T-helper 9 cell (primary cell): ENCODE results near the gene HDGFL2.

Source experiments
- DNase-seq: peaks from one replicate; pipeline ENCODE4 v3.0.0-alpha.2; 2020
- total RNA-seq, 2 donors: gene quantifications; one replicate each; lab custom pipeline; 2026; lab: John Stamatoyannopoulos, UW

HDGFL2 gene
- total RNA-seq: 26.3 to 53.4 reads per million in 2 donors

DNA sequence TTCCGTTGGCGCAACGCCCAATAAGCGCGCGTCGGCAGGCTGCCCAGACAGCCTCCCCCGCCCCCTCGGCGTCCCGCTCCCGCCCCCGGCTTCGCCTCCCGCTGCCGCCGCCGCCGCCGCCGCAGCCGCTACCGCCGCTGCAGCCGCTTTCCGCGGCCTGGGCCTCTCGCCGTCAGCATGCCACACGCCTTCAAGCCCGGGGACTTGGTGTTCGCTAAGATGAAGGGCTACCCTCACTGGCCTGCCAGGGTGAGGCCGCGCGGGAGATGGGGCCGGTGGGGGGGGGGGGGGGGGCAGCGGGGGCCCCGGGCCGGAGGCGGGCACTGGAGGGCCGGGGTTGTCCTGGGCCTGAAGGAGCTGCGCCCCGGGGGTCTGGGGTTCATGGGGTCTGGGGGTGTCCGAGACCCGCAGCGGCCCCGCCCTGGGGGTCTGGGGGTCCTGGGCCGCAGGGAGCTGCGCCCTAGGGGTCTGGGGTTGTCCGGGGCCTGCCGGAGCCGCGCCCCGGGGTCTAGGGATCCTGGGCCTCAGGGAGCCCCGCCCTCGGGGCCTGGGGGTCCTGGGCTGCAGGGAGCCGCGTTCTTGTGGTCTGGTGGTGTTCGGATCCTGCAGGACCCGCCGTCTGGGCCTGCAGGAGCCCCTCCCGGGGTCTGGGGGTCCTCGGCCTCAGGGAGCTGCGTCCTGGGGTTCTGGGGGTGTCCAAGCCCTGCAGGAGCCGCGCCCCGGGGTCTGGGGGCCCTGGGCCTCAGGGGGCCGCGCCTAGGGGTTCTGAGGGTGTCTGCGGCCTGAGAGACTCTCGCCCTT, at the start of gene HDGFL2:
Gene HDGFL2 (plus strand): TSS at position 124 of the 801 bp plus-strand sequence. CDS start 54 bp downstream, at position 178.
- no peak for DNase-seq

DNA sequence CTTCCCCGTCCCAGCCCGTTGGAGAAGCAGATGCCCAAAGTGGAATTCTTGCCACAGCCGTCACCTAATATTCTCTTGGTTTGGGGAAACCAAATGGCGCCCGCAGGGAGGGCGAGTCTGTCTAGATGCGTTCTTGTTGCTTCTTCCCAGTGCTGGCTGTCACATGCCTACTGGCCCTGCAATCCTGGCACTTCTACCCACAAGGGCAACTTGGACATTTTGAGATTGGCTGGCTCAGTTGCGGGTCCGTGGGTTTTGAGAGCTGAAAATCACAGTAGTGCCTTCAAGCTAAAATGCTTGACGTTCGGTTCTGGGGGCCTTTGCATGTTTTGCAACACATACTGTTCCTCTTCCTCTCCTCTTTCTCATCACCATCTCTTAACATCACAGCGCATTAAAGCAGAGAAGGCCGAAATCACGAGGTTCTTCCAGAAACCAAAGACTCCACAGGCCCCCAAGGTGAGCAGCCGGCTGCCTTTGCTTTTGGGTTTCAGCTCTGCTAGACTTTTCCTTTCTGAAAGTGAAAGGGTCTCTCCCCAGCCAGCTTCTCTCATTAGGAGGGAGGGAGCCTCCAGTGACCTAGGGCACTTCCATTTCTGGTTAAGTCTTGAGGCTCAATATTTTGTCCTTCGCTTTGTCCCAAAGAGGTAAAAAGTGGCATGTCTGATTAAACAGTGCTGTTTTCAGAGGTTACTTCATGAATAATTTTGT, 48.5 kb upstream of the HDGFL2 start:
- no peak for DNase-seq

DNA sequence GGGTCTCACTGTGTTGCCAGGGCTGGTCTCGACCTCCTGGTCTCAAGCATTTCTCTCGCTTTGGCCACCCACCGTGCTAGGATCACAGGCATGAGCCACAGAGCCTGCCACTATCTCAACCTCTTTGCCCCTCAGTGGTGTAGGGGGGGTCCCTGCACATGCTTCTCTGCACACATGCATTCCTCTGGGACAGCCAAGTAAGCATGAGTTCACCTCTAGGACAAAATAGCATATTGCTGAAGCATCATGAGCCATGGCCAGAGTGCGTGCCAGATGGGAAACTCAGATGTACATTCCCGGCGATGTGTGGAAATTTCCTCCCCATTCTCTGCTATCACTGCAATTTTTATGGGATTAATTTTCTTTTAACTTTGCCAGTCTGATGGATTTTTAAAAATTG, 46.6 kb upstream of the HDGFL2 start:
- no peak for DNase-seq

DNA sequence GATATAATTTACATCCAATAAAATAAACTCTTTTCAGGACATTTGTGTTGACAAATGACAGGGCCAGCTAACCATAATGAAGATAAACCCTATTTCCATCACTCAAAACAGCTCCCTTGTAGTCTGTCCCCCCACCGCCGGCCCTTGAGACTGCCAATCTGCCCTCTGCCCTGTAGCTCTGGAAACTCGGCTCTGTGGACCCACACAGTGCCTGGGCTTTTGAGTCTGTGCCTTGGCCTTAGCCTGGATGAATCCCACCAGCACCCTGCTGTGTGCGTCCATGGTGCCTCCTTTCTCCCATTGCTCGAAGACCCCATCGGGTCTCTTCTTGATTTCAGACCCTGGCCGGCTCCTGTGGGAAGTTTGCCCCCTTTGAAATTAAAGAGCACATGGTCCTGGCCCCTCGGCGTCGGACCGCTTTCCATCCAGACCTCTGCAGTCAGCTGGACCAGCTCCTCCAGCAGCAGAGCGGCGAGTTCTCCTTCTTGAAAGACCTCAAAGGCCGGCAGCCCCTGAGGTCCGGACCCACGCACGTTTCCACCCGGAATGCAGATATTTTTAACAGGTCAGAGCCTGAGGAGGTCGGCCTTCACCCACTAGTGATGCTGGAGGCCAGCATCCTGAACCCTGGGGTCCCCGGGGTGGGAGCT, 43.6 kb upstream of the HDGFL2 start:
- no peak for DNase-seq

DNA sequence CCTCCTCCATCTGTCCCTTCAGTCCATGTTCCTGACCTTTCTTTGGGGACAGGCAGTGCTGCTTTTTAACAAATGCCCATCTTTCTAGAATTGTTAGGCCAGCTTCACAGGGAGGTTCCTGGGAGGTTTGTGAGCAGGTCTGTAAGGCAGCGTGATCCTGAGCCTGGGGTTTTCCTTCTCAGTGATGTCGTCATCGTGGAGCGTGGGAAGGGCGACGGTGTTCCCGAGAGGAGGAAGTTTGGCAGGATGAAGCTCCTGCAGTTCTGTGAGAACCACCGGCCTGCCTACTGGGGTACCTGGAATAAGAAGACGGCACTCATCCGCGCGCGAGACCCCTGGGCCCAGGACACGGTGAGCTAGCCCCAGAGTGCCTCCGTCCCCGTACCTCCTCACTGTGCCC, 42.8 kb upstream of the HDGFL2 start:
- no peak for DNase-seq

DNA sequence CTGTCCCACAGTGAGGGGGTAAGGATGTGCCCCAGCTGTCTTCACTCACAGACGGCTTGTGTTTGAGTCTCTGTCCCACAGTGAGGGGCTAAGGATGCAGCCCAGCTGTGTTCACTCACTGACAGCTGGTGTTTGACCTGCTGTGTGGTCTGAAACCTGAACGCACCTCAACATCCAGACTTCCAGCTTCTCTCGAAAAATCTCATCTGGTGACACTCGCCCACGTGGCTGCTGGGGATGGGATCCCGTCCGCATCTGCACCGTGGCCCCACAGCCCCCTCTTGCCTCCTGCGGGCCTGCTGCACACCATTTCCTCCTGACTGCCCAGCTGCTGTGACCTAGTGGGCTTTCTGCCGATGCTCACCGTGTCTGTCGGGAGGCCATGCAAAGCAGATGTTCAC, 42.3 kb upstream of the HDGFL2 start:
- no peak for DNase-seq

DNA sequence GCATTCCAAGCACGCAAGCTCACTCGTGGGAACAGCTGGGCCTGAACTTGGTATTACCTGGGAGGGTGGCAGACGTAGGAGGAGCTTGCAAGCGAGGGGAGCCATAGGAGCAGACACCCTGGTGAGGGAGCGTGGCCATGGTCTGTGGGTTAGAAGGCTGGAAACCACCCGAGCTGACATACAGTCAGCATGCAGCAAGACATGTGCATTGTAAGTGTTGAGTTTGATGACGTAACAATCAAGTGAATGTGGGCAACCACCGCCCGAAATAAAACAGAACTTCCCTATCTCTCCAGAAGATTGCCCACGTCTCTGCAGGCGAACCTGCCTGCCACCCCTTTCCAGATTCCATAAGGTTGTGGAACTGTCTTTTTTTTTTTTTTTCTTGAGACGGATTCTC, 41.3 kb upstream of the HDGFL2 start:
- DNase-seq: no peak

DNA sequence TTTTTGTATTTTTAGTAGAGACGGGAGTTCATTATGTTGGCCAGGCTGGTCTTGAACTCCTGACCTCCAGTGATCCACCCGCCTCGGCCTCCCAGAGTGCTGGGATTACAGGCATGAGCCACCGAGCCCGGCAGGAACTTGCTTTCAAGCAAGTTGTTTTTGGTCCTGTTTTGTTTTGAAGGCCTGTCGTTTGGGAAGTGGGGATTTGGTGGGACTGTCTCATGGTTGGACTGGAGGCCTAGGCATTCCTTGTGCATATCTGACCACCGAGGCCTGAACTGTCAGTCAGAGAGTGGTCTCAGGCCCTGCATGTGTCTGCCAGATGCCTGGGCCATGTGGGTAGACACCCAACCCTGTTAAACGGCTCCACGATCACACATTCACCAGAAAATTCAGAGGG, 40.8 kb upstream of the HDGFL2 start:
- no peak for DNase-seq

DNA sequence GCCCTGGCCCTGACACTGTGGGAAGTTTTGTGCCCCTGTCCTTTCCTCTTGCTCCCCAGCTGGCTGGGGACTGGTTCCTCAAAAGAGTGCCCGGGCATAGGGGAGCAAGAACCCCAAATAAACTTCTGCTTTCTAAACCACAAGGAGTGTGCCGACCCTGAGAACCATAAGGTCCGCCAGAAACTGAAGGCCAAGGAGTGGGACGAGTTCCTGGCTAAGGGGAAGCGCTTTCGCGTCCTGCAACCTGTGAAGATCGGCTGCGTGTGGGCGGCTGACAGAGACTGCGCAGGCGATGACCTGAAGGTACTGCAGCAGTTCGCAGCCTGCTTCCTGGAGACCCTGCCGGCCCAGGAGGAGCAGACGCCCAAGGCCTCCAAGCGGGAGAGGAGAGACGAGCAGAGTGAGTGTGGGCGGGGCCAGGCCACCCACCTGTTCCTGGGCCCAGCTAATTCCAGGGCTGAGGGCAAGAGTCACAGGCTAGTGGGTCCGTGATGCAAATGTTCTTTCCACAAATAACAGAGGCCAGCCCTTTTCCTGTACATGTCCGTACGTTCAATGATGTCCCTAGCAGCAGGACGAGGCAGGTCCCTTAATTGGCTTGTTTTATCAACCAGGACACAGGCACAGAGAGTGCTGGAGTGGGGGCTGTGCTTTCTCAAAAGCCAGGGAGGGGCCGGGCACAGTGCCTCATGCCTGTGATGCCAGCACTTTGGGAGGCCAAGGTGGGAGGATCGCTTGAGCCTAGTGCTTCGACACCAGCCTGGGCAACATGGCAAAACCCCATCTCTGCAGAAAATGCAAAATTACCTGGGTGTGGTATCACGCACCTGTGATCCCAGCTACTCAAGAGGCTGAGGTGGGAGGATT, 40.1 kb upstream of the HDGFL2 start:
- no peak for DNase-seq

DNA sequence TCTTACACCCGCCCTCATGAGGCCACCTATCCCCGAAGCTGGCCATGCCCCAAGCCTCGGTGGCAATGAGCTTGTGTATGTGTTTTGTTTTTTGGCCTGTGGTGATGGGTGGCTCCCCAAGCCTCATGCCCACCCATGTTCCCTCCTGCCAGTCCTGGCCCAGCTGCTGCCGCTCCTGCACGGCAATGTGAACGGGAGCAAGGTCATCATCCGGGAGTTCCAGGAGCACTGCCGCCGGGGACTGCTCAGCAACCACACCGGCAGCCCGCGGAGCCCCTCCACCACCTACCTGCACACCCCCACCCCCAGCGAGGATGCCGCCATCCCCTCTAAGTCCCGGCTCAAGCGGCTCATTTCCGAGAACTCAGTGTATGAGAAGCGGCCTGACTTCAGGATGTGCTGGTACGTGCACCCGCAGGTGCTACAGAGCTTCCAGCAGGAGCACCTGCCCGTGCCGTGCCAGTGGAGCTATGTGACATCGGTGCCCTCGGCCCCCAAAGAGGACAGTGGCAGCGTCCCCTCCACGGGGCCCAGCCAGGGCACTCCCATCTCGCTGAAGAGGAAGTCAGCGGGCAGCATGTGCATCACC, 39.1 kb upstream of the HDGFL2 start:
- no peak for DNase-seq

DNA sequence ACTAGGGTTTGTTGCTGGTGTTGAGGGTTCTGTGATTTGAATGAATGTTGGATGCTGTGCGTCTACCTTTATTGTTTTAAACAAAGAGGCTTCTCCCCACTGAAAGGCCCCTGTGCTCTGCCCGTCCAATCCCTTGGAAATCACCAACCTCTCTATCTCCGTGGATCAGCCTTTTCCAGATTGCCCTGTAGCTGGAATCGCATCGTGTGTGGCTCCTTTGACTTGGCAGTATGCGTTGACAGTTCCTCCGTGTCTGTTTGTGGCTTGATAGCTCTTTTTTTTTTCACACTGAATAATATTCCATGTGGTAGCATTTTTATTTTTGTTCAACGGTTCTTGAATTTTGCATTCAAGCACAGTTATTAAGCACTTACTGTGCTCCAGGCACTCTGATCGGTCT, 37.7 kb upstream of the HDGFL2 start:
- DNase-seq: no peak

DNA sequence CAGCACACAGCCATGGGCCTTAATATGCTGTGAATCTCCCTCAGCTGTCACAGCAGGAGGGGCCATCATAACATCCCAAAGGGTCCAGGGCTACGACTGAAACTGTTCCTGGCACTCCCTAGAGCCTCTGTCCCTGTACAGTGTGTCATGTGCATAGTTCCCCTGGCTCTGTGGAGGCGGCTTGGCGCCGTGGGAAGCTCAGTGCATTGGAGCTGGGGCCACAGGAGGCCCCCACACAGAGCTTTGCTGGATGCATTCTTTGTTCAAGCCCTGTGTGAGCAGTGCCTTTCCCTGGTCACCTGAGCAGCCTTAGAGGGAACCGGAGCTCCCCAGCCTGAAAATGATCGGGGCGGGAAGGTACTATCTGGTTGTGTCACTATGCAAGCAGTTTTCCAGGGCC, 35.9 kb upstream of the HDGFL2 start:
- no peak for DNase-seq

DNA sequence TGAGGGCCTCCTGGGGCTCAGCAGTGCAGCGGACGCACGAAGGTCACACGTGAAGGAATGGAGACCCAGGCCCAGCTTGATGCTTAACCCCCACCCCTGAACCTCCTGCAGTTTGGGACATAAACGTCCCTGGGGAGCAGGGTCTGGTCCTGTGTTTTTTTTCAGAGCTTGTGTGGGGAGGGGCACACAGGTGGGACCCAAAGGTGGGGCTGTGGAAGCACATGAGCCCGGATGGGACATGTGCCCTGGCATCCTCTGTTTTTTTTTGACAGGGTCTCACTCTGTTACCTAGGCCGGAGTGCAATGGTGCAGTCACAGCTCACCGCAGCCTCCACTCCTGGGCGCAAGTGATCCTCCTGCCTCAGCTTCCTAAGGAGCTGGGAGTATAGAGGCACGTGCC, 35.0 kb upstream of the HDGFL2 start:
- DNase-seq: no peak

DNA sequence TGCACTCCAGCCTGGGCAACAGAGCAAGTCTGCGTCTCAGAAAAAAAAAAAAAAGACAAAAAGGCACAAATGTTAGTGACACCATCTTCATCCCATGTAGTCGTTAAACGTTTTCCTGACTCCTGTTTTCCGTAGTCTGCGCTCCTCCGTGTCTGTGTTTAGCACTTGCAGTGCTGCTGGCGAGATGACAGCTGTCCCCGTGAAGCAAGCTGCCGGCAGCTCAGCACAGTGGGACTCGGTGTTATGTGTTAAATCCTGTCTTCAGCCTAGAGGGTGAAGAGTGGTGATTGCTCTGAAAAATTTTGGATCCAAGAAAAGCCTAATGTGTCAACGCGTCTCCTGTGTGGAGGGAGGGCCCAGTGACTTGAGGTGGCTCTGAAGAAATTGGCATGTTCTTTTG, 32.9 kb upstream of the HDGFL2 start:
- DNase-seq: no peak

DNA sequence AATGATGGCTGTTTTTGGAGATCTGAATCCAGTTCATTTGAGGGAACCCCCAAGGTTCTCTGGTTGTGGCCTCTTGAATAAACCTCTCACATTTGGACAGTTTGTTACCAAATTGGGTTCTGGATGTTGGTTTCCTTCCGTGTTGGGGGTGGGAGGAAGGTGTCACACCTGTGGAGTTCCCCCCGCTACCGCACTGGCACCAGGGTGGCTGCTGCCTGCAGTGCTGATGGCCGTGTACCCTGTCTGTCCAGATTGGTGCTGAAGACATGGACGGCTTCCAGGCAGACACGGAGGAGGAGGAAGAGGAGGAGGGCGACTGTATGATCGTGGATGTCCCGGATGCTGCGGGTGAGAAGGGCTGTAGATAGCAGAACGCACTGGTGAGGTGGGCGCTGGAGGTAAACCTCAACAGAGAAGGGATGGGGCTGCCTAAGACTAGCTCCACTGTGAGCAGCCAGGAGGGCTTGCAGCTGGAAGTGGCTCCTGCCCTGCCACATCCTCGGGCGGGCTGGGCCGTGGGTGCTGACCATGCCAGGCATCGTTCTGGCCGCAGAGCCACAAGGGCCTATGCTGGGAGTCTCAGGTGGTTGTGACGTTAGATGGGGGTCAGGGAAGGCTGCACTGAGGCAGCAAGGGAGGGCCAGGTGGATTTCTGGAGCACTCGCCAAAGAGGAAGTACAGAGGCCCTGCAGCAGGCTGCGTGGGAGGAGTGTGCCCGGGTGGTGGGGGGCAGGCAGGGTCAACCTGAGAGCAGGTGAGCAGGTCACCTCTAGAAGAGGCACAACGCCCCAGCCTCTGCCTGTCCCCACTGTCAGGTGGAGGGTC, 29.9 kb upstream of the HDGFL2 start:
- no peak for DNase-seq

DNA sequence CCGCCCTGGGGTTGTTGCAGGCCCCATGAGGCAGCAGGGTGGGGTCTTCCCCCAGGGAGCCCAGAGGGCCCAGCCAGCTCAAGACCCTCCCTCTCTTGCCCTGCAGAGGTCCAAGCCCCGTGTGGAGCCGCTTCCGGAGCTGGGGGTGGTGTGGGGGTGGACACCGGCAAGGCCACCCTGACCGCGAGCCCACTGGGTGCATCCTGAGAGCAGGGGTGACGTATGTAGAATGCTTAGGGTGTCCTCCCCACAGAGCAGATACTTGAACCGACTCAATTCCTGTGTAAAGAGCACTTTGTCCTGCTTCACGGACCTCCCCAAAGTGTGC, 29.3 kb upstream of the HDGFL2 start:
- no peak for DNase-seq

DNA sequence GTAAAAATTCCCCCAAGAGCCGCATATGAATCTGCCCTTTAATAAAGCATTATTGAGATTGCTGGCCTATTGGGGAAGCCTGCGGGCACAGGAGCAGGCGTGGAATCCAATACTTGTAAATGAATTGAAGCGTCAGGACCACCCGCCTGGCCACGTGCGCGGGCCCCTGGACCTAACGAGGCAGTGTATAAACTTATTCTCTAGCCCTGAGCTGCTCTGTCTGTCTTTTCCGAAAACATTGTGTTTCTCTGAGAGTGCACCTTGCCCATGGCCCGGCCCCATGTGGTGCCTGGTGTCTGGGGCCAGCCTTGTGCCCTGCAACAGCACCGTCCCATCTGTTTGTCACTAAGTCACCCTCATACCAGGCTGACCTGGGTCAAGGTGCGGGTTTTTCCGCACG, 28.9 kb upstream of the HDGFL2 start:
- no peak for DNase-seq

DNA sequence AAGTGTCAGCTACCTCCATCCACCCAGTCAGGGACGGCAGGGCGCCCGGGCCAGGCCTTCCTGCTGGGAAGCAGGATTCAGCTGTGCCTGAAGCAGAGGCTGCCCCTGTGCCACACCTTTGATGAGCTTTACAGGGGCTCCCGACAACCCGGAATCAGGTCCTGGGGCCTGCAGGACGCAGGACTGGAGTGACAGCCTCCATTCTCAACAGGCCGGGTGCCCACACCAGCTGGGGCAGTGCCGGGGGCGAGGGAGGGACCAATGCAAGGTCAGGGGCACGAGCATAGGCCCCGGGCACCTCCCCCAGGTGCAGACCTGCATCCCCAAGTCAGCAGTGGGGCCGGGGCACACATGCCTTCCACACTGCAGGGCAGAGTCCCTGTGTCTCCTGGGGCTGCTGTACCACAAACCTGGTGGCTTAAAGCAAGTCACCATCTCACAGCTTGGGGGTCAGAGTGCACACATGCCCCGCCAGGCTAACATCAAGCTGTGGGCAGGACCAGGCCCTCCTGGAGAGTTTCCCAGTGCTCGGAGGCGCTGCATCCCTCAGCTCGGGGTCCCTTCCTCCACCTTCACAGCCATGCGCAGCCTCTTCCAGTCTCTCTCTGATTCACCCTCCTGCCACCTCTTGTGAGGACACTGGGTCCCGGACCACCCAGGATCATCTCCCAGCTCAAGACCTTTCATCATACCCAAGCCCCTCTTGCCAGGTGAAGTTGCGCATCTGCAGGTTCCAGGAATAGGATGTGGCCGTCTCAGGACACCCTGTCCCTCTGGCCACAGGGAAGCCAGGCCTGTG, 27.9 kb upstream of the HDGFL2 start:
- no peak for DNase-seq

DNA sequence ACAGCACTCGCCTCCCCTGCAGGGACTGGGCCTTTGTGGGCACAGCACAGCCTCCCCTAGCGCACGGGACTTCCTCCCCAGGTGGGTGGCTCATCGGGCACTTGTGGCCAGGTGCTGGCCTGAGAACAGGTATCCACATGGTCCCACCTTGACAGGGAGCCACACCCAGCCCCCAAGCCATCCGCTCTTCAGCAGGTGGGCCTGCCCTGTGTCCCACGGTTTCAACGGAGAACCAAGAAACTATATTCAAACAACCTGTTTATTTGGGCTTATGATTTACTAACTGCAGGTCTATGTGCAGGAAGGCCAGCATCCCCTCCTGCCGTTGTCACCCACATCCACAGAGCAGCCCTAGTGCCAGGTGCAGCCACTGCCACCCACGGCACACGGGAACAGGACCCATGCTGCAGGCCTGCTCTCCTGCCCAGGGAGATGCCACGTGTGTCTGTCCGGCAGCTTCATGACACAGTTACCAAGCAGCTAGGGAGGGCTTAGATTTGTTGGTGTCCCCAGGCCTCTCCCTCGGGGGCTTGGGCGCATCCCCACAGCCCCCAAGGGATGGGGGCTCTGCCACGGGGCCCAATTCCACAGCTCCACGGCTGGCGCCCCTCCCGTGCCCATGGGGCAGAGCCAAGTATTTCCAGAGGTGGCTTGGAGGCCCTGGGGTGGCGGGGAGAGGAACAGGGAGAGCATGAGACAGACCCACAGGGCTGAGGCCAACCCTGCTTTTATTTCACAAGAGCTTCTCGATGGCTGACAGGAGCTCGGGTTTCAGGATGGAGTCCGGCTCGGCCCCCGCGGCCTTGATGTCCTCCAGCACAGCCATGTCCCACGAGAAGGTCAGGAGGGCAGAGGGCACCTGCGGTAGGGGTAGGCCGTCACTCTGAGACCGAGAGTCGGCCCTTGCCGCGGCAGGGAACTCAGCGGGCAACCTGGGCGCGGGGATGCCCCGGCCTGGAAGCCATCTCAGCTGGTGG, 27.0 kb upstream of the HDGFL2 start:
- no peak for DNase-seq
